Muscle of leg (tissue), 11 donors: ENCODE results near the gene HOXD11. TPM values are rescaled to one million over a fixed set of nuclear protein-coding genes. Genes with fewer than 3 reads are reported as not detected.

Source experiments
- DNase-seq: peaks from one replicate; pipeline ENCODE4 v3.0.0; 2013
- H3K27ac ChIP-seq: one replicate; pipeline ENCODE4 v1.5.1; 2013; ENCODE audit warnings: mild to moderate bottlenecking, low read length, control low read depth
- H3K27me3 ChIP-seq: one replicate; pipeline ENCODE4 v1.6.1; 2013; ENCODE audit warnings: low read length; ENCODE audit not compliant: control insufficient read depth, insufficient read depth
- H3K36me3 ChIP-seq: one replicate; pipeline ENCODE4 v1.6.1; 2013; ENCODE audit warnings: low read length; ENCODE audit not compliant: control insufficient read depth, insufficient read depth
- H3K4me1 ChIP-seq: one replicate; pipeline ENCODE4 v1.6.1; 2013; ENCODE audit warnings: low read length; ENCODE audit not compliant: control insufficient read depth, insufficient read depth
- H3K4me3 ChIP-seq: one replicate; pipeline ENCODE4 v1.5.1; 2013; ENCODE audit warnings: low read length, control low read depth
- H3K9me3 ChIP-seq: replicated peaks from 2 replicates; pipeline ENCODE4 v1.6.1; 2013; ENCODE audit warnings: low read depth, low read length; ENCODE audit not compliant: control insufficient read depth
- WGBS: methylation state at CpG from one replicate; pipeline ENCODE4 v1.1.5; 2013; ENCODE audit warnings: missing lambda C conversion rate; ENCODE audit not compliant: insufficient coverage; 5-methylcytosine and 5-hydroxymethylcytosine counted together
- polyA plus RNA-seq, 8 donors: library from polyadenylated mRNA; unstranded; fragments of 120-200 nt; gene quantifications; one replicate each; pipeline versions ENCODE4 v1.2.1 to v1.2.3, GENCODE V29; 2013; ENCODE audit warnings: inconsistent platforms in 1 of 8, low replicate concordance in 1 of 8; ENCODE audit not compliant: insufficient read length in 8 of 8, insufficient read depth in 1 of 8
- total RNA-seq: library from RNA; stranded (reverse); fragments of 120-200 nt; gene quantifications from one replicate; pipeline ENCODE4 v1.2.4, GENCODE V29; 2013

HOXD11 gene
- total and polyA plus RNA-seq, 9 donors = 0.04 to 2.2 (median 2.1) TPM; not detected in 6

GRCh38 chr2:176107731-176108181, 676 bp downstream of the HOXD11 start:
- no peaks in the 10 kb centered on the region for H3K36me3 ChIP-seq
- peaks cover 33% of the 10 kb centered on the region for H3K4me1 ChIP-seq
- H3K27me3 ChIP-seq = peaks cover 93% of the 10 kb centered on the region
- H3K4me3 ChIP-seq = no peak overlapping the region
- no peak overlapping the region for H3K27ac ChIP-seq
- under 1% methylated on average over 44 of the region's 59 CpGs for WGBS
- no peak for DNase-seq
- H3K9me3 ChIP-seq = no peaks in the 10 kb centered on the region

- H3K4me1 ChIP-seq = peaks cover 27% of the 10 kb centered on the region
- H3K4me3 ChIP-seq = no peak overlapping the region
- H3K9me3 ChIP-seq = no peaks in the 10 kb centered on the region
- no peak overlapping the region for H3K27ac ChIP-seq
- WGBS = 0% methylated on average over 1 of the region's 26 CpGs
- no peak for DNase-seq
- H3K27me3 ChIP-seq = peaks cover 93% of the 10 kb centered on the region
- H3K36me3 ChIP-seq = no peaks in the 10 kb centered on the region
Measured at GRCh38 chr2:176109192-176109901, 2.3 kb downstream of the HOXD11 start.

- Histone ChIP-seq H3K27ac (no peak overlapping the region), H3K4me3 (no peak overlapping the region), H3K36me3 (no peaks in the 10 kb centered on the region), H3K9me3 (no peaks in the 10 kb centered on the region), H3K4me1 (peaks cover 21% of the 10 kb centered on the region), H3K27me3 (peaks cover 93% of the 10 kb centered on the region)
- DNase-seq = no peak
- WGBS = no CpG with 5 or more reads among the region's 4 CpGs
Measured at GRCh38 chr2:176109946-176110345, 2.9 kb downstream of the HOXD11 start.

GRCh38 chr2:176110415-176111308, 3.6 kb downstream of the HOXD11 start:
- Histone ChIP-seq H3K36me3 (no peaks in the 10 kb centered on the region), H3K27me3 (peaks cover 89% of the 10 kb centered on the region), H3K4me1 (peaks cover 19% of the 10 kb centered on the region), H3K9me3 (no peaks in the 10 kb centered on the region), H3K4me3 (no peak overlapping the region), H3K27ac (no peak overlapping the region)
- DNase-seq = no peak
- 52% methylated on average over 2 of the region's 7 CpGs for WGBS

- Histone ChIP-seq H3K4me1 (peaks cover 25% of the 10 kb centered on the region), H3K27me3 (peaks cover 89% of the 10 kb centered on the region), H3K36me3 (no peaks in the 10 kb centered on the region), H3K4me3 (no peak overlapping the region), H3K9me3 (no peaks in the 10 kb centered on the region), H3K27ac (no peak overlapping the region)
- peak; percentile 83 for DNase-seq
- 5% methylated on average over 14 of the region's 16 CpGs for WGBS
Measured at GRCh38 chr2:176111309-176111663, 4.2 kb downstream of the HOXD11 start.

GRCh38 chr2:176111846-176112374, 4.8 kb downstream of the HOXD11 start:
- H3K9me3 ChIP-seq = no peaks in the 10 kb centered on the region
- WGBS = 15% methylated on average over 26 of the region's 29 CpGs
- H3K4me1 ChIP-seq = peaks cover 27% of the 10 kb centered on the region
- no peaks in the 10 kb centered on the region for H3K36me3 ChIP-seq
- H3K27ac ChIP-seq = no peak overlapping the region
- no peak for DNase-seq
- no peak overlapping the region for H3K4me3 ChIP-seq
- peaks cover 90% of the 10 kb centered on the region for H3K27me3 ChIP-seq

GRCh38 chr2:176112375-176113302, 5.6 kb downstream of the HOXD11 start:
- H3K36me3 ChIP-seq = no peaks in the 10 kb centered on the region
- no peaks in the 10 kb centered on the region for H3K9me3 ChIP-seq
- no peak overlapping the region for H3K27ac ChIP-seq
- H3K27me3 ChIP-seq = peaks cover 93% of the 10 kb centered on the region
- DNase-seq = no peak
- peaks cover 31% of the 10 kb centered on the region for H3K4me1 ChIP-seq
- WGBS = 15% methylated on average over 33 of the region's 40 CpGs
- no peak overlapping the region for H3K4me3 ChIP-seq

GRCh38 chr2:176114120-176114929, 7.2 kb downstream of the HOXD11 start:
- Histone ChIP-seq H3K36me3 (no peaks in the 10 kb centered on the region), H3K27me3 (peaks cover 93% of the 10 kb centered on the region), H3K4me1 (peaks cover 29% of the 10 kb centered on the region), H3K4me3 (no peak overlapping the region), H3K27ac (no peak overlapping the region), H3K9me3 (no peaks in the 10 kb centered on the region)
- 40% methylated on average over 20 of the region's 26 CpGs for WGBS
- DNase-seq = no peak
